HK-2 (cell line): ENCODE measurements around the gene VPS26B.
"Not testable (repeated sequence)": the region's sequence is repeated elsewhere in the genome, so short reads cannot be mapped to it uniquely, and the experiment has no call there.

Experiments used
- DNase-seq: peaks from one replicate; pipeline ENCODE4 v3.0.0-alpha.2; 2018; ENCODE audit not compliant: unreplicated experiment

The VPS26B gene

DNA sequence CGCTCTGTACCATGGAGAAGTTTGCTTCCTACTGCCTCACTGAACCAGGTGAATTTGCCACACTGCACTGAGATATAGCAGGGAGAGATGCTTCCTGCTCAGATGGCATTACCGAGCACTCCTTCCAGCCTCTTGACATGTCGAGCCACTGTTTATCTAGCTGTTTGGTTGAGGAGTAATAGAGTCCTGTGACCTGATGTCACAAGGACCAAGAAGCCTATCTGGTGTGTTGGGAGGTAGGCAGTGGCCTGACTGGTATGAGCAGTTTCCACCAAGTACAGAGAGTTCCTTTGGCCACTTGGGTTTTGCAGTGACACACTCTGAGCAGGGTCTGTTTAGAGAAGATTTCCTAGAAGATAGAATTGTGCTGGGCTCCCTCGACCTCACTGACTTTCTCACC lies 34.1 kb downstream of the VPS26B start:
- no peak for DNase-seq

DNA sequence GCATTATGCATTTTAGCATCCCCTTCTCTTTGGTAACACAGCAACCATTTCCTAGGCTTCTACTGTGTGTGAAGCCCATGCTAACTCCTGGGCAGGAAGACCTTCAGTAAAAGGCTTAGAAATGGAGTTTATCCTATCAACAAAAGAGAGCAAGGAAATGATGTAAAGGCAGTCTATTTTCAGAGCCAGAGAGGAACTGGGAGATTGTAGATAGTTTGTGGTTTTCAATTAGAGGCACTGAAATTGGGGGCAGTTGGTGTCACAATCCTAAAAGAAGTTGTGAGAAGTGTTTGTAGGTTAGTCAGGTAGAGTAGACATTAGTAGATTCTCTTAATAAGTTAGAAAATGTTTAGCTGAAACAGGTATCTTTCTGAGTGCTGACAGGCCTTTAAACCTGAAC lies 36.0 kb downstream of the VPS26B start:
- DNase-seq = no peak

DNA sequence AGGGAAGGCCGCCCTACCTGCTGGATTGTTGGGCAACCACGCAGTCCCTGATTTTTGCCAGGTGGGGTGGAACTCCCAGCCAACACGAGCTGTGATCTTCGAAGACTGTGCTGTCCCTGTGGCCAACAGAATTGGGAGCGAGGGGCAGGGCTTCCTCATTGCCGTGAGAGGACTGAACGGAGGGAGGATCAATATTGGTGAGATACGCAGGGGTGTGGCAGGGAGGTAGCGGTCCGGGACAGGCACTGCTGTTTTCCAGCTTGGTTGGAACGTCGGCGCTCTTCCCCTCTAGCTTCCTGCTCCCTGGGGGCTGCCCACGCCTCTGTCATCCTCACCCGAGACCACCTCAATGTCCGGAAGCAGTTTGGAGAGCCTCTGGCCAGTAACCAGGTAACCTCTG lies 36.5 kb downstream of the VPS26B start:
- no peak for DNase-seq

DNA sequence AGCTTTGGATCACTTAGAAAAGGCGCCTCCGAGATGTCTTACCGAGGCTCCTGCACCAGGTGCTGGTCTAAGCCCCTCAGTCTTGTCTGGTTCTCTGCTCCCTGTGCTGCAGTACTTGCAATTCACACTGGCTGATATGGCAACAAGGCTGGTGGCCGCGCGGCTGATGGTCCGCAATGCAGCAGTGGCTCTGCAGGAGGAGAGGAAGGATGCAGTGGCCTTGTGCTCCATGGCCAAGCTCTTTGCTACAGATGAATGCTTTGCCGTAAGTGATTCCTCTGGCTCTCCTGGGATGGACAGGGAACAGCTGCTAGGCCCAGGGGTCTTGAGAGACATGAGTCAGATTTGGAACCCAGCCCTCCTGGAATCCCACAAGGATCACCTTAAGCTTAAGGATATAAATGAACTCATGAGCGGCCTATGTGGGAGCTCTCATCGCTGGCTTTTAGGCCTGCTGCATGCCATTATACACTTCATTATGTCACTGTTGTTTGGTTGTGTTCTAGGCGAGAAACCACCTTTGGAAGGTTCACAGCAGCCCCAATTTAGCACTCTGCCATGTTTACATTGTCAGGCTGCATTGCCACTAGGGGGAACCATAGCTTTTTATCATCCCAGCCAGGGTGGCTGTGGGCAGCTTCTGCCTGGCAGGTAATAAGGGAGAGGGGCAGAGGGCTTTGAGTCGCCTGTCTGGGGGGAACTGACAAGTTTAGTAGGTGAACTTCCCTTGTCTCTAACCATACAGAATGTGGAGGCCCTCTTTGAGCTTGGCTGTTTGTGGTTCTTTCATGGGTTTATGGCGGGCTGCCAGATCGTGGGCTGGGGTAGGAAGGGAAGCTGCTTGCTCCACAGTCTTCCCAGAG lies 37.4 kb downstream of the VPS26B start:
- no peak for DNase-seq

DNA sequence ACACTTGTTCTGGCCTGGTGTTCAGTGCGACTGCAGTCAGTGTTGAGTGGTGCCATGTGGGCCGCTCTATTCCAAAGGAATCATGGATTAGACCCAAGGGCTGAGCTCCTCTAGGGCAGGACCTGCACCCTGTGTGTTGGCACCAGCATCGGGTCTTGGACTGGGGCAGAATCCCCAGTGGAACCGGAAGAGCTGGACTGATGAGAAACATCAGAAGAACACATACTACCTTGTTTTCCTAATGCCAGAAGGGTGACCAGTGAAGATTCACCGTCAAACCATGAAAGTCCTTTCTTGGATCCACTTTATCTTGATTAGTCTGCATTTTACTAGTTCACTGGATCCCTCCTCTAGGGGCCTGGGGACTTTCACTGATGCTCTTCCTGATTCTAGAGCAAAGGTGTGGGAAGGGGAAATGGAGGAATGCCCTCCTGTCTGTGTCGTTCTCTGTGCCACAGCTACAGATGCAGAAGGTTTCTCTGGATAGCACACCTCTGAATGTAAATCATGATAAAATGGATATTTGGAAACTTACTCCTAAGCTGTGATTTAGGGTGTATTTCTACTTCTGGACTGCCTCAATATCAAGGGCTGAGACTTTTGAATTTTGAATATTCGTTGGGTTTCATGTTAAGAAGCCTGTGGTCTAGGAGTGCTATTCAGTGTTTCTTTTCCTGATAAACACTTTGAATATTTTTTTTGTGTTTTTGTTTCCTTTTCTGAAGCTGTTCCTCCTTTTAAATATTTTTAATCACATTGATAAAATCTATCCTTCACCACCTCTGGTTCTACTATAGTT lies 40.7 kb downstream of the VPS26B start:
- no peak for DNase-seq

DNA sequence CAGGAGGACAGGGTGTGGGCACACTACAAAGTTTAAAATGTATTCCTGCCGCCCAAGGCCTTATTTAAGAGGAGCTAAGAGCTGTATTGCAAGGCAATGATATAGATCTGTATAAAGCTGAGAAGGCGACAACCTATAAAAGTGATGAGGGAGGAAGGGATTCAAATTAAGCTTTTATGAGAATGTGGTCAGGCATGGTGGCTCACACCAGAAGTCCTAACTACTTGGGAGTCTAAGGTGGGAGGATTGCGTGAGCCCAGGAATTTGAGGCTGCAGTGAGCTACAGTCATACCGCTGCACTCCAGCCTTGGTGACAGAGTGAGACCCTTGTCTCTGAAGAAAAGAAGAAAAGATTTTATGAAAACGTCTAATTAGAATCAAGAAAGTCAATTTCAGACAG lies 42.0 kb downstream of the VPS26B start:
- no peak for DNase-seq

DNA sequence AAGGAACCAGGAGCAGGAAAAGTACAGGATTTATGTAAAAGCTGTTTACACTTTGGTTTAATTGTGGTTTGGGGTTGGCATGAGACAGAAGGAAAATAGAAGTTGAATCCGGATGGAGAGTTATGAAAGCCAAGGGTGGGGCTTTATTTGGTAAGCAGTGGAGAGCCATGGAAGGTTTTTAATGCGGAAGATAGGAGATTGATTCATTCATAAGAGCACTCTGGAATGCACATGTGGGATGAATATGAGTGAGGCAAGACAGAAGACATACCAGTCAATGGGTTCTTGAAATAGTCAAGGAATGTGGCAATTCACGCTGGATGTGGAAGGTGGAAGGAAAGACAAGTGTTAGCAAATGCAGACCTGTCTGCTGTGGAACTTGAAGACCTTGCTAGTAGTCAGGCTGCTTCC lies 42.4 kb downstream of the VPS26B start:
- no peak for DNase-seq

DNA sequence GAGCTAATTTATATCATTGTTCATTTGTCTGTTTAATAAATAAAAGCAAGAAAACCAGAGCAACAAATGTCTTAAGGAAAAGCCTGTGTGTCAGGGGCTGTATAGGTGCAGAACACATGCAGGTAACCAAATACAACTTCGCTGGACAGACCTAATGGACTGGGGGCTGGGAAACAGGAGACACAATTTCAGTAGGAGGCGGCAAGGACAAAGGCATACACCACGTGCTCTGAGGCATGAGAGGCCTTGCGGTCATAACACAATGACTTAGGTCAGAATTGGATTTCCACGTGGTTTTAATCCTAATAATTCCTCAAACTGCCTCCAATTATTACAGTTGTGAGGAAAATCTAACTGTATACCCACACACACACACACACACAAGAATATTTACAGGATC lies 43.0 kb downstream of the VPS26B start:
- DNase-seq = no peak

DNA sequence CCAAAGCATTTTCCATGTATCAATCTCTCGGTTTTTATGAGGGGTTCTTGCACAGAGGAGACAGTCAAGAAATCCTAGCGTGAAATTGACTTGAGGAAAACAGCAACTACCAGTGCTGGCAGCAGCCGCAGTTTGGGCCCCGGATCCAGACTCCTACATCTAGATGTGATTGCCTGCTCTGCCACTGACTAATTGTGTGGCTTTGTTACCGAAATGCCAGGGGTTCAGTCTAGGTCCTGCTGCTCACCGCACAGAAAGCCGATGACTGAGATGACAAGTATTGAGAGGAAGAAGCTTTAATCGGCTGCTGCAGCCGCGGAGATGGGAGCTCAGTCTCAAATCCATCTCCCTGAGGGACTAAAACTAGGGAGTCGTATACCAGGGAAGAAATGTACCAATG lies 43.5 kb downstream of the VPS26B start:
- no peak for DNase-seq

DNA sequence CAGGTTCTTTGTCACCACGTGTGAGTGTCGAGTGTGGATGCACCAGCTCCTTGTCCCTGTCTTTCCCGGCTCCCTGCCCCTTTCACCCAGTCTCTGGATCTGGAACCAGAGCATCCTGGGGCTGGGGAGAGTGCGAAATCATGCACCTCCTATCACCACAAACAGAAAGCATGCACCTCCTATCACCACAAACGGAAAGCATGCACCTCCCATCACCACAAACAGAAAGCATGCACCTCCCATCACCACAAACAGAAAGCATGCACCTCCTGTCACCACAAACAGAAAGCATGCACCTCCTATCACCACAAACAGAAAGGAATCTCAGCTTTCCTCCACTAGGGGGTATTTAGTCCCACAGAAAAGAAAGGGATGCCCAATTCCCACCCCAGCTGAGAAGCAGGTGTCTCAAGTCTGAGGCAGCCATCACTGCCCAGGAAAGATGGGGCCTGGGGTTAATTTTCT lies 45.8 kb downstream of the VPS26B start:
- DNase-seq = no peak

DNA sequence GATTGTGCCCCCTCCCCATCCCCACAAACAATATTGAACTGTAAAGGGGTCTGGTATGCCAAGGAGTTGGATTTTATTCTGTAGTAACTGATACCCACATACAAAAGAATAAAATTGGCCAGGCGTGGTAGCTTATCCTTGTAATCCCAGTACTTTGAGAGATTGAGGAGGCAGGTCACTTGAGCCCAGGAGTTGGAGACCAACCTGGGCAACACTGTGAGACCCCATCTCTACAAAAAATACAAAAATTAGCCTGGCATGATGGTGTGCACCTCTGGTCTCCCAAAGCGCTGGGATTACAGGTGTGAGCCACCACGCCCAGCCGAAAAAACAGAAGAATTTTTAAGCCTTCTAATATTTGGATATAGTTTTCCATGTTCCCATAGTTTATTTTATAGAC lies 47.5 kb downstream of the VPS26B start:
- DNase-seq = no peak

DNA sequence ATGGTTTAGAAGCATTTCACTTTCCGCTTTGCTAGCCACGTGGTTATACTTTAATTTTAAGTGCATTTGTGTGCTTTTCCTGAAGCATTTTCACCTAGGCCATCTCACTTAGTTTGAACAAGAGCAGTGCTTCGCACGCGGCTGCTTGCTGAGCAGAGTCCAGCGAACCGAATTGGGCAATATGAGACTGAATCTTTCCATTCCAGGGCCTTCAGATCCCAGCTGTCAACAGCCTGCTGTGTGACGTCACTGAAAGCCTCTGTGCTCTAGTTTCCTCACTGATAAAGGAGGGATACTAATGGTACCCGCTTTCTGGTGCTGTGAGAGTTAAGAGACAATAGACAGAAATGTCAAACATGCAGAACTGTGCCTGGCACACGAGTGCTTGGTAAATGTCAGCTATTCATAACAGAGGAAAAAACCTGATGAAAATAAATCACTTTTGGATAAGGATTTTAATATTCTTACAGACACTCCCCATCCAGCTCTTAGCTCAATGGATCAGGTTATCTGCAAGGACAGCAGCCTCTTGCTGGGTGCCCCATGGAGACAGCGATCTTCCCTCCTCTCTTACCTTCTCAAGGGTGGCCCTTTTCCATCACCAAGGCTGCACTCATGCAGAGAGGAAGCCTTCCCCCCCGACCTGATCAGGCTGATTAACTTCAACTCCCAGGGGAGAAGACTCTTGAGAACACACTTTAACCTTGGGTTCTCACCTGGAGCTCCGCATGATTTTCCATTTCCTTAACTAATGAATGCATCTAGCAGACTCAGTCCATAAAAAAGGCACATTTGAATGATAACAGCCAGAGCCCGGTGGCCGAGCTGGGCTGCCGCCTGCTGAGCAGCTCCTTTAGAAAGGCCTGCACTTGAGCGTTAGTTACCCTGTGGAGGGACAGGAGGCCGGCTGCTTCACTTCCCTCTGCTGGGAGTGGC lies 48.2 kb downstream of the VPS26B start:
- no peak for DNase-seq

DNA sequence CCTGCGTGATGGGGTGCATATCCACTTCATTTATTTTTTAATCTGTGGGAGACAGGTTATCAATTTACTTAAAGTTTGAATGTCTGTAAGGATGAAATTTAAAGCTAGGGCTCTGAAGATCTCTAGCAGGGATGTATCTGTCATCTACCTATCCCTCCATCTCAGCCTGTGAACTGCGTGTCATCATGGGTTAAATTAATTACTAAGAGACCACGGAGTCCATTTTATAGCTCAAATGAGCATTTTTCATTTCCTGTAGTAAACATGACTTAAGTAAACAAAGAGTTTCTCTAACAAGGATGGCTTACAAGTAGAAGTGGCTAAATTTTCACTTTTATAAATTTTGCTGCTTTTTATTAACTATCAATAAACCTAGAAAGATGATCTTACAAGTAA lies 48.8 kb downstream of the VPS26B start:
- no peak for DNase-seq

DNA sequence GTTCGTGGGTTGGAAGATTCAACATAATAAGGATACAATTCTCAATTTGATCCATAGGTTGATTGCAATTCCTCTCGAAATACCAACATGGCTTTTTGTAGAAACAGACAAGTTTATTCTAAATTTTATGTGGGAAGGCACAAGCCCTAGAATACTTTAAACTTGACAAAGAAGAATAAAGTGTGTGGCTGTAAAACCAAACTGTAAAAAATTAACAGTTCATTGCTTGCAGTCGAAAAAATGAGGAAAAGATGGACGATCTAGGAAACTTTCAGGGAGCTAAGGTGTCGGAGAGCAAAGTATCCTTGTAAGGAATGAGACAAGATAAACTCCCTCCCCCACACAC lies 50.7 kb downstream of the VPS26B start:
- DNase-seq = no peak

DNA sequence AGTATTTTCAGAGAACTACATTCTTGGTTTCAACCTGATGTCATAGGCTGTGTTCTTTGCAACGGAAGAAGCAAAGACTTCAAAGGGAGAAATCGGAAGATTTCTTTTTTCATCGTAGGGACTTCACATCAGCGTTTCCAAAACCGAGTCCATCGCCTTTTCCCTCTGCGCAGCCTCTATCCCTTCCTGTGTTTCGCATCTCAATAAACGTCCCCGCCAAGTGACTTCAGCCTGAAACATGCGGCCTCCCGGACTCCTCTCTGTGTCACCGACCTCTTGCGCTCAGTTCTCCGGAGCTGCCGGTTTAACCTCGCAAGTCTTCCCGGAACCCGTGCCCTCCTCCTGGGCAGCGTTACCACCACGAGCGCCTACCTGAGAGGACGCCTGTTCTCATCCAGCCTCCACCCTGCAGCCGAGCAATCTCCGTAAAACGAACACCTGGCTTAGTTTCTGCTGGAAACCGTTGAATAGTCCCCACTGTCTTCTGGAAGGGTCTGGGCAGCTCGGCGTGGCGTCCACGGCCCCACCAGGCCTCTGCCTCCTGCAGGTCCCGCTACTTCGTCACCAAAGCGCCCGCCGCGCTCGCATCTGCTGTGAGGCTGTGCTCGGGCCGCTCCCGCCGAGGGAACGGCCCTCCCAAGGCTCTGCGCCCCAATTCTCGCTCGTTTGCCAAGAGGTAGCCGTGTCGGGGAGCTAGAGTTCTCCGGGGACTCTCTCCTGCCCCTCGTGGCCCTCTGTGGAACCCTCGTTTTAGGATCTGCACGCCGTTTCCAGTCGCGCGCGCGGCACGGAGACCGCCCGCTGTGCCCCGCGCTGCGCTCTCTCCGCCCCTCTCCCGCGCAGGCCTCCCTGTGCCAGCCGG lies 51.3 kb downstream of the VPS26B start, which contains the start of gene GLB1L3:
GLB1L3 (plus strand) TSS at position 846 of the 862 bp plus-strand sequence. CDS start 362 bp downstream, outside the sequence.
- DNase-seq = no peak

DNA sequence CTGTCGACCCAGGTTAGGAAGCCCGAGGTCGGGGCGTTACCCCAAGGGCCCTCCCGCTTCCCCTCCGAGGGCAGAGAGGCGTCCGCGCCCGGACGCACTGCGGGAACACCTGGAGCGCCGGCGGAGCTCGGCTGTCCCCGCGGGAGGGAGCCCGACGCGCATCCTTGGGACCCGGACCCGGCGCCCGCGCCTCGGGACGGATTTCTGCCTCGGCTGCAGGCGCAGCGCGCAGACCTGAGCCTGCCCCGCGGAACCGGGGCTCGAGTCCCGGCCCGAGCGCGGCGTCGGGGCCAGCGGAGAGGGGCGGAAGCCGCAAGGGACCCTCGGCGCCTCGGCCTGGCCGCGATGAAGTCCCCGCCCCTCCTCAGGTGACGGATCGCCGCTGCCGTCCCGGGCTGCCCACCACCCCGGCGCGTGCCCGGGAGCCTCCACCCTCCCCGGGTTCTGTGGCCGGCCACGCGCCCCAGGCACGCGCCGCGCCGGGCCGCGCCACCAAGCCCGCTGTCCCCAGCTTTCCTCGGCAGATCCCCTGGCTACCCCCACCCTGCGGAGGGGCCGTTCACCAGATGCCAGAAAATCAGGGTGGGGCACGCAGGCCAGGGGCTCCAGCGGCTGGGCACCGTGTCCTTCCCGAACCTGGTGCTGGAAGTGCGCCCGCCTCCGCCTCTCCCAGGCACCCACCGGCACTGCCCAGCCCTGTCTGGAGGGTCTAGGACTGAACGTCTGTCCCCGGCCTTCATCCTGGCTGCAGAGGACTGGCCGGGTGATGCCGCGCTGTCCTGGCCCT lies 52.1 kb downstream of the VPS26B start:
- DNase-seq = no peak

DNA sequence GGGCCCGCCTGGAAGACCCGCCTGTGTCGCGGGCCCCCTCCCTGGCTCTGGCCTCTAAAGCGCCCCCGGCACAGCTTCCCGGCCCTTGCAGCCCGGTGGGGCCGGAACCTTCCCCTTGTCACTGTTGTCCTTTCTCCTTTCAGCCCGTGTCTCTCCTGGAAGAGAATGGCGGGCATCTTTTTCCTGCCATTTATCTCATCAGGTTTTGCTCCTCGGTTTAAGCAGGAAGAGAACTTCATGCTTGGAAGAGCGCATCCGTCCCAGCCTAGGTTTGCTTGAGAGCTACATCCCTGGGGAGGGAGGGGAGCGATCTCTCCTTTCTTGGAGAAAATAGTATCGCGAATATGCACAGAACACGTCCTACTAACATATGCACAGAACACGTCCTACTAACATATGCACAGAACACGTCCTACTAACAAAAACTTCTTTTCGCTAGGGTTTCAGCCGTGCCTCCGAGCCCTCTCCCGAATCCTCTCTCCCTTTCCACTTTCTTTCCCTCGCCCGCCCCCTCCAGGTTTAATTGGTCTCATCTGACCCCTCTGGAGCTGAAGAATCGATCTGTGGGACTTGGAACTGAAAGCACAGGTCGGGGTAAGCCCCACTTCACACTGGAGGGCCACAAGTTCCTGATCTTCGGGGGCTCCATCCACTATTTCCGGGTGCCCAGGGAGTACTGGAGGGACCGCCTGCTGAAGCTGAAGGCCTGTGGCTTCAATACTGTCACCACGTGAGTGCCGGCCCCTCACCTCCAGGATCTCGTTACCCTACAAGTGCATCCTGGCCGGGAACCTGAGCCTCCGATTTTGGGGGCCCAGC lies 52.9 kb downstream of the VPS26B start:
- no peak for DNase-seq

DNA sequence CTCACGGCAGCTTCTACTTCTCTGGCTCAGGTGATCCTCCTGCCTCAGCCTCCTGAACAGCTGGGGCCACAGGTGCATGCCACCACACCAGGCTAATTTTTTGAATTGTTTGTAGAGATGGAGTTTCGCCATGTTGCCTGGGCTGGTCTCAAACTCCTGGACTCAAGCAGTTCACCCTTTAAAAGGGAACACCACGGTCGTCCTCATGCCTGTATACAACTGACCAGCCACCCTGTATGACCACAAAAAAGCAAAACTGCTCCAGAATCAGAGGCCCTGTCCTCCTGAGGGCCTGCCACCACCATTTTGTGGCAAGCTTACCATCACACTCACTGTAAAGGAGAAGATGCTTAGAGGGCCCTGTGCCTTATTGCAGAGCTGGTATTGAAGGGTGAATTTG lies 53.9 kb downstream of the VPS26B start:
- no peak for DNase-seq

DNA sequence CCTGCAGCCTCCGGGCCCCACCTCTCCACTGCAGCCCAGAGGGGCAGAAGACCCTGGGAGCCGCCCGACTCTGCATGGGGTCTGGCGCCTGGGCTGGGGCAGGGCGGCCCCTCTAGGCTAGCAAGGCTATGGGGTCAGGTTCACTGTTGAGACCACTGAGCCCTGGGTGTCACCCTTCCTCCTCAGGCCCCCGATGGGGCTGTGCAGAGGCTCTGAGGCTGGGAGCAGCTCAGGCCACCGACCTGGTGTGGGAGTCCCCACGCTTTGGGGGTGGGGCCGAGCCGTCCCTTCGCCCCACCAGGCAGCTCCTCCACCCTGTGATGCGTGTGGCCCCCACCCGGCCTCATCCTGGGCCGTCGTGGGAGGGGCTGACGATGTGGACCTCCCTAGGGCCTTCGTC lies 57.2 kb downstream of the VPS26B start:
- not testable (repeated sequence) for DNase-seq
